Measurements from ENCODE around the gene YTHDF1. TPM values are rescaled to one million over a fixed set of nuclear protein-coding genes. Genes with fewer than 3 reads are reported as not detected.

Gene YTHDF1
- total RNA-seq, 2 donors from 2014 or later = 64.9 to 73.2 TPM

- H3K36me3 ChIP-seq (ENCODE audit: control insufficient read depth, insufficient read depth, low read length) = peaks cover 6% of the 10 kb centered on the region
- no peak overlapping the region for H3K4me3 ChIP-seq (ENCODE audit: low read length)
- peaks cover 13% of the 10 kb centered on the region for H3K36me3 Mint-ChIP-seq (ENCODE audit: low read depth)
- H3K27ac Mint-ChIP-seq = no peak overlapping the region
- TF ChIP-seq CTCF (conservative IDR thresholded peaks at IDR 0.05) = no peak
- no peak overlapping the region for H3K27ac ChIP-seq (ENCODE audit: low read depth, low read length)
- no peak for DNase-seq
- no peak overlapping the region for H3K9ac ChIP-seq (ENCODE audit: extremely low read depth, low read length, poor library complexity, severe bottlenecking)
- peaks cover 11% of the 10 kb centered on the region for H3K27me3 ChIP-seq (ENCODE audit: control insufficient read depth, insufficient read depth, low read length, poor library complexity, severe bottlenecking)
- no peaks in the 10 kb centered on the region for H3K9me3 ChIP-seq (ENCODE audit: control insufficient read depth, low read length)
- no peaks in the 10 kb centered on the region for H3K9me3 Mint-ChIP-seq
- peaks cover 17% of the 10 kb centered on the region for H3K27me3 Mint-ChIP-seq (ENCODE audit: insufficient read depth)
- H3K4me1 ChIP-seq (ENCODE audit: control insufficient read depth, insufficient read depth, low read length) = no peaks in the 10 kb centered on the region
- WGBS, 2 experiments (ENCODE audit: insufficient coverage in 1 of 2, insufficient read length in 1 of 2) = 86 to 90% methylated on average over 10 to 13 of the region's 13 CpGs
- H3K4me3 Mint-ChIP-seq = no peak overlapping the region
- H3K4me1 Mint-ChIP-seq = peaks cover 17% of the 10 kb centered on the region
Measured at GRCh38 chr20:63218701-63219446, 2.9 kb upstream of the YTHDF1 start.

GRCh38 chr20:63217706-63218105, 1.8 kb upstream of the YTHDF1 start:
- whole genome bisulfite sequencing, 2 experiments (ENCODE audit: insufficient coverage in 1 of 2, insufficient read length in 1 of 2) = 93 to 96% methylated on average over 4 to 7 of the region's 7 CpGs
- peaks cover 18% of the 10 kb centered on the region for H3K36me3 ChIP-seq (ENCODE audit: control insufficient read depth, insufficient read depth, low read length)
- H3K9ac ChIP-seq (ENCODE audit: extremely low read depth, low read length, poor library complexity, severe bottlenecking) = no peak overlapping the region
- peaks cover 5% of the 10 kb centered on the region for H3K4me1 ChIP-seq (ENCODE audit: control insufficient read depth, insufficient read depth, low read length)
- no peak overlapping the region for H3K27ac Mint-ChIP-seq
- no peak overlapping the region for H3K27ac ChIP-seq (ENCODE audit: low read depth, low read length)
- H3K4me3 ChIP-seq (ENCODE audit: low read length) = no peak overlapping the region
- H3K4me1 Mint-ChIP-seq = peaks cover 26% of the 10 kb centered on the region
- no peaks in the 10 kb centered on the region for H3K9me3 Mint-ChIP-seq
- H3K27me3 ChIP-seq (ENCODE audit: control insufficient read depth, insufficient read depth, low read length, poor library complexity, severe bottlenecking) = peaks cover 11% of the 10 kb centered on the region
- no peak for TF ChIP-seq CTCF (conservative IDR thresholded peaks at IDR 0.05)
- H3K27me3 Mint-ChIP-seq (ENCODE audit: insufficient read depth) = peaks cover 17% of the 10 kb centered on the region
- H3K4me3 Mint-ChIP-seq = no peak overlapping the region
- H3K36me3 Mint-ChIP-seq (ENCODE audit: low read depth) = peaks cover 23% of the 10 kb centered on the region
- no peaks in the 10 kb centered on the region for H3K9me3 ChIP-seq (ENCODE audit: control insufficient read depth, low read length)
- DNase-seq = no peak

GRCh38 chr20:63216849-63217471, 1.0 kb upstream of the YTHDF1 start:
- DNase-seq = peak; percentile 65
- Histone ChIP-seq H3K27me3 (ENCODE audit: control insufficient read depth, insufficient read depth, low read length, poor library complexity, severe bottlenecking) (peaks cover 11% of the 10 kb centered on the region), H3K36me3 (ENCODE audit: control insufficient read depth, insufficient read depth, low read length) (peaks cover 25% of the 10 kb centered on the region), H3K27ac (ENCODE audit: low read depth, low read length) (no peak overlapping the region), H3K4me1 (ENCODE audit: control insufficient read depth, insufficient read depth, low read length) (peaks cover 5% of the 10 kb centered on the region), H3K9ac (ENCODE audit: extremely low read depth, low read length, poor library complexity, severe bottlenecking) (peak overlapping the region; percentile 57), H3K9me3 (ENCODE audit: control insufficient read depth, low read length) (no peaks in the 10 kb centered on the region), H3K4me3 (ENCODE audit: low read length) (peak overlapping the region; percentile 79)
- Mint-ChIP-seq H3K4me3 (peak overlapping the region; percentile 99), H3K36me3 (ENCODE audit: low read depth) (peaks cover 30% of the 10 kb centered on the region), H3K9me3 (no peaks in the 10 kb centered on the region), H3K27me3 (ENCODE audit: insufficient read depth) (peaks cover 15% of the 10 kb centered on the region), H3K27ac (peak overlapping the region; percentile 84), H3K4me1 (peaks cover 32% of the 10 kb centered on the region)
- WGBS, 2 experiments (ENCODE audit: insufficient coverage in 1 of 2, insufficient read length in 1 of 2) = 79 to 84% methylated on average over 9 to 13 of the region's 13 CpGs
- TF ChIP-seq CTCF (conservative IDR thresholded peaks at IDR 0.05) = peak; percentile 29
